Astrocyte (in vitro differentiated cells and primary cell): ENCODE measurements around the gene TNRC18.

ENCODE experiments used
- EZH2 ChIP-seq: IDR thresholded peaks from 2 replicates; pipeline ENCODE4 v1.6.1; 2012; ENCODE audit warnings: mild to moderate bottlenecking, low read length, inconsistent platforms; ENCODE audit not compliant: insufficient read depth
- TF ChIP-seq, protein P1 (sequence below): IDR thresholded peaks from 2 replicates; pipeline ENCODE4 v1.5.1; 2011; ENCODE audit warnings: low read depth, mild to moderate bottlenecking, inconsistent platforms, low read length, moderate library complexity; ENCODE audit not compliant: insufficient read depth

DNA sequence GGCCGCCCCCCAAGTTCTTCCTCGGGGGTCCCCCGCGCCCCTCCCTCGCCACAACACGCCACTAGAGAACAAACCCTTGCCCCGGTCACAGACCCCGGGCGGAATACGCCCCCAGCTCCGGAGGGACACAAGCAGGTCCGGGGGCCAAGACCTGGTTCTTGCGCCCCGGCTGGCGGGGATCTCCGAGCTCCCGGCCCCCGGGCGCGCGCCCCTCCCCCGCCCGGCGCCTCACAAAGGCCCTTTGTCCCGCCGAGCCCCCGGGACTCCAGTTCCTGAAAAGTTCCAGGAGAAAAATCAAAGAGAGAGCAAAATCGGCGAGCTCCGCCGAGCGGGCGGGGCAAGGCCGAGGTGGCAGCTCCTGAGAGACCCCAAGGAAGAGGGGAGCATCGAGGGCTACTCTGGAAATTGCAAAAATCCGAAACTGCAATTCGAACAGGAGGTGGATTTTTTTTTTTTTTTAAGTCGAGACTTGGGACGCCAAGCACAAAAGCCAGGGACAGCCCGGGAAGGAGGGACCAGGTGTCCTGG lies 4.0 kb downstream of the TNRC18 start:
- TF ChIP-seq, protein P1, sequence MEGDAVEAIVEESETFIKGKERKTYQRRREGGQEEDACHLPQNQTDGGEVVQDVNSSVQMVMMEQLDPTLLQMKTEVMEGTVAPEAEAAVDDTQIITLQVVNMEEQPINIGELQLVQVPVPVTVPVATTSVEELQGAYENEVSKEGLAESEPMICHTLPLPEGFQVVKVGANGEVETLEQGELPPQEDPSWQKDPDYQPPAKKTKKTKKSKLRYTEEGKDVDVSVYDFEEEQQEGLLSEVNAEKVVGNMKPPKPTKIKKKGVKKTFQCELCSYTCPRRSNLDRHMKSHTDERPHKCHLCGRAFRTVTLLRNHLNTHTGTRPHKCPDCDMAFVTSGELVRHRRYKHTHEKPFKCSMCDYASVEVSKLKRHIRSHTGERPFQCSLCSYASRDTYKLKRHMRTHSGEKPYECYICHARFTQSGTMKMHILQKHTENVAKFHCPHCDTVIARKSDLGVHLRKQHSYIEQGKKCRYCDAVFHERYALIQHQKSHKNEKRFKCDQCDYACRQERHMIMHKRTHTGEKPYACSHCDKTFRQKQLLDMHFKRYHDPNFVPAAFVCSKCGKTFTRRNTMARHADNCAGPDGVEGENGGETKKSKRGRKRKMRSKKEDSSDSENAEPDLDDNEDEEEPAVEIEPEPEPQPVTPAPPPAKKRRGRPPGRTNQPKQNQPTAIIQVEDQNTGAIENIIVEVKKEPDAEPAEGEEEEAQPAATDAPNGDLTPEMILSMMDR, result no peak
- no peak for TF ChIP-seq EZH2
